Mesodermal cell (in vitro differentiated cells): ENCODE measurements around the gene ST3GAL2.
"Not testable (repeated sequence)": the region's sequence is repeated elsewhere in the genome, so short reads cannot be mapped to it uniquely, and the experiment has no call there.

ENCODE experiments used
- H3K27ac ChIP-seq: 2 replicates; pipeline ENCODE4 v1.7.0; 2013; ENCODE audit warnings: mild to moderate bottlenecking, low read depth, low read length, moderate library complexity; ENCODE audit not compliant: severe bottlenecking
- H3K36me3 ChIP-seq: 2 replicates; pipeline ENCODE4 v1.7.1; 2013; ENCODE audit warnings: mild to moderate bottlenecking, low read length, moderate library complexity; ENCODE audit not compliant: control insufficient read depth, insufficient read depth
- H3K4me1 ChIP-seq: one replicate; pipeline ENCODE4 v1.7.1; 2013; ENCODE audit warnings: mild to moderate bottlenecking, low read length; ENCODE audit not compliant: insufficient read depth, control insufficient read depth, poor library complexity, severe bottlenecking
- H3K4me3 ChIP-seq: 2 replicates; pipeline ENCODE4 v1.7.0; 2013; ENCODE audit warnings: low read length, control low read depth, mild to moderate bottlenecking; ENCODE audit not compliant: insufficient read depth, poor library complexity, severe bottlenecking; ENCODE audit errors: extremely low read depth
- H3K9me3 ChIP-seq: 2 replicates; pipeline ENCODE4 v1.7.1; 2013; ENCODE audit warnings: mild to moderate bottlenecking, low read length, moderate library complexity; ENCODE audit not compliant: control insufficient read depth
- WGBS, 2 experiments: methylation state at CpG; one replicate each; pipeline ENCODE4 v1.1.5; 2013; ENCODE audit warnings: missing lambda C conversion rate in 2 of 2; ENCODE audit not compliant: insufficient coverage in 2 of 2; 5-methylcytosine and 5-hydroxymethylcytosine counted together

ST3GAL2 gene

GRCh38 chr16:70450142-70451003 is 11.5 kb upstream of the ST3GAL2 start:
- H3K27ac ChIP-seq, H3K4me3 ChIP-seq, H3K36me3 ChIP-seq, H3K4me1 ChIP-seq, H3K9me3 ChIP-seq: not testable (repeated sequence)
- 96 to 97% methylated on average over 26 to 30 of the region's 37 CpGs for WGBS, 2 experiments

GRCh38 chr16:70448075-70448474 is 9.2 kb upstream of the ST3GAL2 start:
- Histone ChIP-seq H3K36me3 (no peaks in the 10 kb centered on the region), H3K27ac (no peak overlapping the region), H3K4me3 (no peak overlapping the region), H3K9me3 (no peaks in the 10 kb centered on the region), H3K4me1 (no peaks in the 10 kb centered on the region)
- 84 to 97% methylated on average over 4 of the region's 6 CpGs for WGBS, 2 experiments

- 92 to 96% methylated on average over 2 to 3 of the region's 4 CpGs for WGBS, 2 experiments
These were observed 5.6 kb upstream of the ST3GAL2 start for GRCh38 chr16:70444249-70445063.

GRCh38 chr16:70442344-70442743 is 3.4 kb upstream of the ST3GAL2 start:
- H3K9me3 ChIP-seq: no peaks in the 10 kb centered on the region

More at GRCh38 chr16:70444249-70445063, 5.6 kb upstream of the ST3GAL2 start:
- Histone ChIP-seq H3K27ac (no peak overlapping the region), H3K9me3 (no peaks in the 10 kb centered on the region), H3K4me3 (no peak overlapping the region), H3K36me3 (no peaks in the 10 kb centered on the region), H3K4me1 (peaks cover 3% of the 10 kb centered on the region)

GRCh38 chr16:70441406-70441990 is 2.6 kb upstream of the ST3GAL2 start:
- Histone ChIP-seq H3K36me3 (no peaks in the 10 kb centered on the region), H3K4me1 (peaks cover 12% of the 10 kb centered on the region), H3K9me3 (no peaks in the 10 kb centered on the region), H3K4me3 (no peak overlapping the region), H3K27ac (no peak overlapping the region)
- 82 to 90% methylated on average over 4 to 5 of the region's 8 CpGs for WGBS, 2 experiments

More at GRCh38 chr16:70442344-70442743, 3.4 kb upstream of the ST3GAL2 start:
- WGBS, 2 experiments: 94 to 98% methylated on average over 4 to 5 of the region's 7 CpGs
- no peak overlapping the region for H3K27ac ChIP-seq
- H3K4me1 ChIP-seq: peaks cover 8% of the 10 kb centered on the region
- H3K36me3 ChIP-seq: no peaks in the 10 kb centered on the region
- H3K4me3 ChIP-seq: no peak overlapping the region

GRCh38 chr16:70440009-70440692 is 1.3 kb upstream of the ST3GAL2 start:
- Histone ChIP-seq H3K27ac (no peak overlapping the region), H3K9me3 (no peaks in the 10 kb centered on the region), H3K4me1 (peaks cover 14% of the 10 kb centered on the region), H3K4me3 (no peak overlapping the region), H3K36me3 (peaks cover 2% of the 10 kb centered on the region)
- WGBS, 2 experiments: 86 to 89% methylated on average over 11 of the region's 11 CpGs

- 0 to 1% methylated on average over 21 to 31 of the region's 39 CpGs for WGBS, 2 experiments
- no peaks in the 10 kb centered on the region for H3K9me3 ChIP-seq
- H3K36me3 ChIP-seq: peaks cover 12% of the 10 kb centered on the region
- H3K4me1 ChIP-seq: peaks cover 28% of the 10 kb centered on the region
- H3K4me3 ChIP-seq: peak overlapping the region; percentile 72
- peak overlapping the region; percentile 88 for H3K27ac ChIP-seq
These were observed 323 bp downstream of the ST3GAL2 start for GRCh38 chr16:70438585-70438968.

GRCh38 chr16:70437582-70438557 is 1.0 kb downstream of the ST3GAL2 start:
- 5 to 7% methylated on average over 16 to 19 of the region's 22 CpGs for WGBS, 2 experiments
- Histone ChIP-seq H3K9me3 (no peaks in the 10 kb centered on the region), H3K27ac (peak overlapping the region; percentile 88), H3K36me3 (peaks cover 12% of the 10 kb centered on the region), H3K4me1 (peaks cover 35% of the 10 kb centered on the region), H3K4me3 (peak overlapping the region; percentile 72)

- WGBS, 2 experiments: 4 to 32% methylated on average over 2 to 4 of the region's 5 CpGs
- H3K27ac ChIP-seq: peak overlapping the region; percentile 88
These were observed 1.8 kb downstream of the ST3GAL2 start for GRCh38 chr16:70437017-70437581.

More at GRCh38 chr16:70437017-70437581, 1.8 kb downstream of the ST3GAL2 start:
- Histone ChIP-seq H3K36me3 (peaks cover 12% of the 10 kb centered on the region), H3K9me3 (no peaks in the 10 kb centered on the region), H3K4me1 (peaks cover 41% of the 10 kb centered on the region), H3K4me3 (peak overlapping the region; percentile 72)
